ENCODE measurements around the gene PREB. TPM values are rescaled to one million over a fixed set of nuclear protein-coding genes. Genes with fewer than 3 reads are reported as not detected.
"Not testable (repeated sequence)": the region's sequence is repeated elsewhere in the genome, so short reads cannot be mapped to it uniquely, and the experiment has no call there.

Gene PREB
- polyA plus RNA-seq, 3 donors: 70.0 to 78.2 (median 71.7) TPM

- H3K27ac Mint-ChIP-seq; H3K4me3 Mint-ChIP-seq; H3K4me1 ChIP-seq (ENCODE audit: control insufficient read depth in 1 of 2, insufficient read depth in 2 of 2, low read length in 2 of 2); H3K9me3 Mint-ChIP-seq; H3K4me3 ChIP-seq (replicated peaks in 1 of 3; ENCODE audit: low read depth in 2 of 3, low read length in 3 of 3); intact Hi-C loops (cut with micrococcal nuclease); H3K27ac ChIP-seq (ENCODE audit: low read depth in 1 of 2, low read length in 2 of 2); H4K20me1 ChIP-seq (ENCODE audit: insufficient read depth, low read length); H3K4me2 ChIP-seq (replicated peaks; ENCODE audit: extremely low read depth, low read length, poor library complexity, severe bottlenecking); H3K9ac ChIP-seq (ENCODE audit: insufficient read depth, low read length, poor library complexity, severe bottlenecking); H3K27me3 ChIP-seq (ENCODE audit: control insufficient read depth in 2 of 2, insufficient read depth in 2 of 2, low read length in 2 of 2); H3K36me3 Mint-ChIP-seq; DNase-seq; H3K36me3 ChIP-seq (replicated peaks in 1 of 2; ENCODE audit: control insufficient read depth in 1 of 2, insufficient read depth in 2 of 2, low read length in 2 of 2); H3K79me2 ChIP-seq (ENCODE audit: insufficient read depth, low read length); H3K27me3 Mint-ChIP-seq (ENCODE audit: low read depth in 3 of 3); H3K9me3 ChIP-seq (replicated peaks in 1 of 2; ENCODE audit: control insufficient read depth in 1 of 2, insufficient read depth in 1 of 2, low read length in 2 of 2); H3K4me1 Mint-ChIP-seq; H2AFZ ChIP-seq (ENCODE audit: insufficient read depth, low read depth, low read length, poor library complexity, severe bottlenecking): not testable (repeated sequence)
- 87% methylated on average over 20 of the region's 24 CpGs for WGBS (ENCODE audit: insufficient coverage)
These were observed 23.7 kb downstream of the PREB start for GRCh38 chr2:27110603-27111352.

- H3K4me1 Mint-ChIP-seq: no peaks in the 10 kb centered on the region
- H3K27ac Mint-ChIP-seq: no peak overlapping the region
- WGBS (ENCODE audit: insufficient coverage): 100% methylated on average over 1 of the region's 3 CpGs
- Histone ChIP-seq H3K79me2 (ENCODE audit: insufficient read depth, low read length) (no peaks in the 10 kb centered on the region), H3K4me3 (replicated peaks in 1 of 3; ENCODE audit: low read depth in 2 of 3, low read length in 3 of 3) (no peak overlapping the region), H3K4me1 (ENCODE audit: control insufficient read depth in 1 of 2, insufficient read depth in 2 of 2, low read length in 2 of 2) (no peaks in the 10 kb centered on the region), H3K9ac (ENCODE audit: insufficient read depth, low read length, poor library complexity, severe bottlenecking) (no peak overlapping the region), H3K36me3 (replicated peaks in 1 of 2; ENCODE audit: control insufficient read depth in 1 of 2, insufficient read depth in 2 of 2, low read length in 2 of 2) (no peaks in the 10 kb centered on the region), H3K27me3 (ENCODE audit: control insufficient read depth in 2 of 2, insufficient read depth in 2 of 2, low read length in 2 of 2) (no peaks in the 10 kb centered on the region), H3K9me3 (replicated peaks in 1 of 2; ENCODE audit: control insufficient read depth in 1 of 2, insufficient read depth in 1 of 2, low read length in 2 of 2) (no peaks in the 10 kb centered on the region), H3K27ac (ENCODE audit: low read depth in 1 of 2, low read length in 2 of 2) (no peak overlapping the region), H3K4me2 (replicated peaks; ENCODE audit: extremely low read depth, low read length, poor library complexity, severe bottlenecking) (no peak overlapping the region), H2AFZ (ENCODE audit: insufficient read depth, low read depth, low read length, poor library complexity, severe bottlenecking) (no peak overlapping the region), H4K20me1 (ENCODE audit: insufficient read depth, low read length) (no peaks in the 10 kb centered on the region)
- H3K27me3 Mint-ChIP-seq (ENCODE audit: low read depth in 3 of 3): peaks cover 0 to 6% (median 3%) of the 10 kb centered on the region in 3 donors
- no peak for DNase-seq
- no peaks in the 10 kb centered on the region for H3K36me3 Mint-ChIP-seq
- intact Hi-C loops (cut with micrococcal nuclease): no loop called here
- H3K4me3 Mint-ChIP-seq: no peak overlapping the region
- H3K9me3 Mint-ChIP-seq: no peaks in the 10 kb centered on the region
- no peak for TF ChIP-seq CTCF (IDR thresholded peaks at IDR 0.05)
These were observed 25.4 kb downstream of the PREB start for GRCh38 chr2:27109083-27109482.

Measured in CD14-positive monocyte (primary cell).